SK-N-SH treated with all-trans-retinoic acid at 6 μM for 48 hours (cell line): ENCODE data around the gene FAAP100.
A peak's percentile ranks its signal among the peaks of the same experiment; 100 is the strongest.

Experiments
- ATAC-seq: fragments of 200-7000 bp; cut with Tn5 transposase; 3 replicates; pipeline ENCODE4 v1.9.1; 2020; ENCODE audit warnings: mild to moderate bottlenecking, moderate library complexity
- ARNTL ChIP-seq: fragments of 450-650 bp; formaldehyde crosslinking; IDR thresholded peaks from 2 replicates; pipeline ENCODE4 v1.5.0; 2020; ENCODE audit warnings: low read depth, mild to moderate bottlenecking, moderate library complexity, borderline replicate concordance
- CSDC2 ChIP-seq: fragments of 250-450 bp; sonication (Bioruptor Pico); IDR thresholded peaks from 2 replicates; pipeline ENCODE4 v1.5.0; 2020; ENCODE audit warnings: mild to moderate bottlenecking, moderate library complexity
- ESRRG ChIP-seq: fragments of 250-450 bp; sonication (Bioruptor Pico); IDR thresholded peaks from 2 replicates; pipeline ENCODE4 v1.6.1; 2021; ENCODE audit warnings: mild to moderate bottlenecking
- GLIS3 ChIP-seq: fragments of 250-450 bp; sonication (Bioruptor Pico); IDR thresholded peaks from 2 replicates; pipeline ENCODE4 v1.5.0; 2020; ENCODE audit warnings: mild to moderate bottlenecking, moderate library complexity
- ISL1 ChIP-seq: fragments of 250-450 bp; sonication (Bioruptor Pico); IDR thresholded peaks from 2 replicates; pipeline ENCODE4 v2.1.2; 2022; ENCODE audit warnings: mild to moderate bottlenecking, moderate library complexity
- OSR1 ChIP-seq: fragments of 250-450 bp; sonication (Bioruptor Pico); IDR thresholded peaks from 2 replicates; pipeline ENCODE4 v1.8.0; 2022; ENCODE audit warnings: moderate library complexity, mild to moderate bottlenecking, inconsistent platforms
- PPARA ChIP-seq: fragments of 250-450 bp; sonication (Bioruptor Pico); IDR thresholded peaks from 2 replicates; pipeline ENCODE4 v1.5.0; 2020; ENCODE audit warnings: mild to moderate bottlenecking, borderline replicate concordance
- RARB ChIP-seq: fragments of 250-450 bp; sonication (Bioruptor Pico); IDR thresholded peaks from 2 replicates; pipeline ENCODE4 v1.8.0; 2021; ENCODE audit warnings: mild to moderate bottlenecking, moderate library complexity
- TCF4 ChIP-seq: fragments of 250-450 bp; sonication (Bioruptor Pico); IDR thresholded peaks from 2 replicates; pipeline ENCODE4 v1.8.0; 2021; ENCODE audit warnings: mild to moderate bottlenecking, moderate library complexity, borderline replicate concordance
- TOX ChIP-seq: fragments of 250-450 bp; sonication (Bioruptor Pico); IDR thresholded peaks from 2 replicates; pipeline ENCODE4 v1.8.0; 2021; ENCODE audit warnings: mild to moderate bottlenecking, moderate library complexity, borderline replicate concordance
- ZC3H10 ChIP-seq: fragments of 250-450 bp; sonication (Bioruptor Pico); IDR thresholded peaks from 2 replicates; pipeline ENCODE4 v1.5.1; 2021; ENCODE audit warnings: mild to moderate bottlenecking, moderate library complexity
- ZFP3 ChIP-seq: fragments of 250-450 bp; sonication (Bioruptor Pico); IDR thresholded peaks from 2 replicates; pipeline ENCODE4 v1.5.0; 2020; ENCODE audit warnings: mild to moderate bottlenecking, moderate library complexity
- ZFP30 ChIP-seq: fragments of 450-650 bp; formaldehyde crosslinking; IDR thresholded peaks from 2 replicates; pipeline ENCODE4 v1.5.0; 2022; ENCODE audit warnings: mild to moderate bottlenecking, moderate library complexity
- ZNF565 ChIP-seq: fragments of 450-650 bp; formaldehyde crosslinking; conservative IDR thresholded peaks from 2 replicates; pipeline ENCODE4 v1.5.0; 2020; ENCODE audit warnings: low read depth, mild to moderate bottlenecking, moderate library complexity
- ZNF70 ChIP-seq: fragments of 450-650 bp; formaldehyde crosslinking; IDR thresholded peaks from 2 replicates; pipeline ENCODE4 v1.5.0; 2020; ENCODE audit warnings: mild to moderate bottlenecking, moderate library complexity
- ZNF8 ChIP-seq: fragments of 450-650 bp; formaldehyde crosslinking; IDR thresholded peaks from 2 replicates; pipeline ENCODE4 v1.5.0; 2020; ENCODE audit warnings: mild to moderate bottlenecking, moderate library complexity
- TF ChIP-seq, protein P1 (sequence below): fragments of 250-450 bp; sonication (Bioruptor Pico); IDR thresholded peaks from 2 replicates; pipeline ENCODE4 v1.8.0; 2021; ENCODE audit warnings: low read depth, mild to moderate bottlenecking, moderate library complexity, borderline replicate concordance
- TF ChIP-seq, protein P2 (sequence below): fragments of 250-450 bp; sonication (Bioruptor Pico); IDR thresholded peaks from 2 replicates; pipeline ENCODE4 v1.5.1; 2021; ENCODE audit warnings: mild to moderate bottlenecking, moderate library complexity
- TF ChIP-seq, protein P3 (sequence below): fragments of 250-450 bp; sonication (Bioruptor Pico); IDR thresholded peaks from 2 replicates; pipeline ENCODE4 v1.5.0; 2020; ENCODE audit warnings: mild to moderate bottlenecking, moderate library complexity
- TF ChIP-seq, protein P4 (sequence below): fragments of 250-450 bp; sonication (Bioruptor Pico); IDR thresholded peaks from 2 replicates; pipeline ENCODE4 v1.5.1; 2020; ENCODE audit warnings: low read depth, mild to moderate bottlenecking, moderate library complexity

Gene FAAP100

DNA sequence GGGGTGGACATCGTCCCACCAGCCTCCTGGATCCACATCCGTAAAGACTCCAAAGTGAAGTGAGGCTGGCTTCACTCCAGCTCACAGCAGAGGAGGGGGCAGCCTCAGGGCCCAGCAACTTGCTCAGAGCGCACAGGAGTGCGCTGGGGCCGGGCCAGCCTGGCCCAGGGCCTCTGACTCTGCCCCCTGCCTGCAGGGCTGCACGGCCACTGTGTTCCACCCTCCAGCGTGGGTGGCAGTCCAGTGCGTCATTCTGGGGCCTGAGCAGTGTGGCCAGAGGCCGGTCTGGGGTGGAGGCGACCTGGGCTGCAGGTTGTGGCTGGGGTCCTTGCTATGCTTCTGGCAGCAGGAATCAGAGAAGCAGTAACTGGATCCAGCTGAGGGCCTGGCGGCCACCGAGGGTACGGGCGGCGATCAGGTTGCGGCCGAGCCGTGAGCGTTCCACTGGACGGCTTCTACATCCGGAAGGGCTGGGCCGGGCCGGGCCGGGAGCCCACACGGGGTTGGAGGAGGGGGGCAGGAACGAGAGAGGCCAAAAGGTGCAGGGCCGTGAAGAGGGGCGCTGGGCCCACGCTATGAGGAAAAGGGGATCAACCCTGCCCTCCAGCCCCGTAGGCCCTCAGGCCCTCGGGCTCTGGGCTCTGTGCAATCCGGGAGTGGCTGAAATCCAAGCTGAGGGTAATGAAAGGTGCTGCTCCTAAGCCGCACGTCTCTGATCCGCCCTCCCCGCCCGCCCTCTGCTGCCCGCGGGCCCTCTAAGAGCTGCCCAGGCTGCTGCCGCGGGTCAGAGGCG, 24.4 kb downstream of the FAAP100 start, which contains the start of gene FSCN2:
Gene FSCN2 (plus strand): TSS at position 787 of the 793 bp plus-strand sequence. CDS start 155 bp downstream, outside the sequence.
- peak; percentile 14 for ATAC-seq
- TF ChIP-seq ZNF565 (CRISPR knock-in tag) = no peak
- no peak for TF ChIP-seq TOX (CRISPR knock-in tag)
- TF ChIP-seq RARB = no peak
- no peak for TF ChIP-seq TCF4 (CRISPR knock-in tag)
- TF ChIP-seq ZC3H10 (CRISPR knock-in tag) = no peak
- no peak for TF ChIP-seq ESRRG (CRISPR knock-in tag)
- TF ChIP-seq PPARA (CRISPR knock-in tag) = no peak

DNA sequence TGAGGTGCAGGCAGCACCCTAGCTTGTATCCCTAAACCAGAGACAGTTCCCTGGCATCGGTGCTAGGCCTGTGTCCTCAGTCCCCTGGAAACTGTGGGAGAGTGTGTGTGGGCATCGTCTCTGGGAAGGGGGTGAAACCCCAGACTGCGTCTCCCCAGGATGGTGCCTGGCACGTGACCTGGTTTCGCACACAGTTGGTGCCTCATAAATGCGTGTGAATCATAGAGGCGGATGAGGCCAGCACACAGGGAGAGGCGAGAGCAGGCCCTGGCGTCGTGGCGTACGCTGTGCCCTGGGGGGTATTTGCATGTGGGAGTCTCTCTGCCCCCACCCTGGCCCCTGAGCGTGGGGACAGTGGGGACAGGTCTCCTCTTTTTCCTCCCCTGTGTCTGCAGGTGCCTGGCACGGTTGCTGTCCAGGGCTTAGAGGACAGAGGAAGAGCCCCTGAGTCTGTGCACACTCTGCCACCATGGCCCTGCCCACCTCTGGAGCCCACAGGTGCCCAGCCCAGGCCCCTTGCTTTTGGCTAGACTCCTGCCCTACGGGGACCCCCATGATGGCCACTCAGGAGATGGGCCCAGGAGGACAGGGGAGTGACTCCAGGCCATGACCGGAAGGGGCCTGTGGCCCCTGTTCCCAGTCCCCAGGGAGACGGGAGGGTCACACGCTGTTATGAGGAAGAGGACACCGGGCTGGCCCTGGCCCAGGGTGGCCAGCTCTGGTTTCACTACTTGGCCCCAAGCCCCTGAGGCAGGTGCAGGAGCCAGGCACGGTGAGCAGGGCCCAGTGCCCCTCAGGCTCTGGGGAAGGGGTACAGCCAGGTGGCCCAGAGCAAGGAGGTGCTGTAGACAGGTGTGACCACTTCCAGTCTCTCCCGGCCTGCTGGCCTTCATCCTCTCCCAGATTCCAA, 25.2 kb downstream of the FAAP100 start:
- no peak; the same call in 1 of the 3 replicates for ATAC-seq
- TF ChIP-seq PPARA (CRISPR knock-in tag) (no peak), RARB (no peak), TCF4 (CRISPR knock-in tag) (no peak)
- TF ChIP-seq, protein P1, sequence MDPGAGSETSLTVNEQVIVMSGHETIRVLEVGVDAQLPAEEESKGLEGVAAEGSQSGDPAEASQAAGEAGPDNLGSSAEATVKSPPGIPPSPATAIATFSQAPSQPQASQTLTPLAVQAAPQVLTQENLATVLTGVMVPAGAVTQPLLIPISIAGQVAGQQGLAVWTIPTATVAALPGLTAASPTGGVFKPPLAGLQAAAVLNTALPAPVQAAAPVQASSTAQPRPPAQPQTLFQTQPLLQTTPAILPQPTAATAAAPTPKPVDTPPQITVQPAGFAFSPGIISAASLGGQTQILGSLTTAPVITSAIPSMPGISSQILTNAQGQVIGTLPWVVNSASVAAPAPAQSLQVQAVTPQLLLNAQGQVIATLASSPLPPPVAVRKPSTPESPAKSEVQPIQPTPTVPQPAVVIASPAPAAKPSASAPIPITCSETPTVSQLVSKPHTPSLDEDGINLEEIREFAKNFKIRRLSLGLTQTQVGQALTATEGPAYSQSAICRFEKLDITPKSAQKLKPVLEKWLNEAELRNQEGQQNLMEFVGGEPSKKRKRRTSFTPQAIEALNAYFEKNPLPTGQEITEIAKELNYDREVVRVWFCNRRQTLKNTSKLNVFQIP (CRISPR knock-in tag) = no peak

DNA sequence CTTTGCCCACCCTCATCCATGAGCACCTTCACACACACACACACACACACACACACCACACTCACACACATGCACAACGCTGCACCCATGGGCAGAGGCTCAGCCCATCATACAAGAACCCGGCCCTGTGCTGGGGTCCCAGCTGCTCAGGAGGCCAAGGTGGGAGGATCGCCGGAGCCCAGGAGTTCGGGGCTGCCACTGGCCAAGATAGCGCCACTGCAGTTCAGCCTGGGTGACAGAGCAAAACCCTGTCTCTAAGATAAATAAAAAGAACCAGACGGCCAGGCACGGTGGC, 27.3 kb downstream of the FAAP100 start:
- ATAC-seq = no peak
- TF ChIP-seq, protein P2, sequence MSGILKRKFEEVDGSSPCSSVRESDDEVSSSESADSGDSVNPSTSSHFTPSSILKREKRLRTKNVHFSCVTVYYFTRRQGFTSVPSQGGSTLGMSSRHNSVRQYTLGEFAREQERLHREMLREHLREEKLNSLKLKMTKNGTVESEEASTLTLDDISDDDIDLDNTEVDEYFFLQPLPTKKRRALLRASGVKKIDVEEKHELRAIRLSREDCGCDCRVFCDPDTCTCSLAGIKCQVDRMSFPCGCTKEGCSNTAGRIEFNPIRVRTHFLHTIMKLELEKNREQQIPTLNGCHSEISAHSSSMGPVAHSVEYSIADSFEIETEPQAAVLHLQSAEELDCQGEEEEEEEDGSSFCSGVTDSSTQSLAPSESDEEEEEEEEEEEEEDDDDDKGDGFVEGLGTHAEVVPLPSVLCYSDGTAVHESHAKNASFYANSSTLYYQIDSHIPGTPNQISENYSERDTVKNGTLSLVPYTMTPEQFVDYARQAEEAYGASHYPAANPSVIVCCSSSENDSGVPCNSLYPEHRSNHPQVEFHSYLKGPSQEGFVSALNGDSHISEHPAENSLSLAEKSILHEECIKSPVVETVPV (CRISPR knock-in tag) = no peak
- TF ChIP-seq OSR1 (CRISPR knock-in tag) = no peak
- no peak for TF ChIP-seq GLIS3 (CRISPR knock-in tag)
- TF ChIP-seq RARB = no peak
- no peak for TF ChIP-seq ARNTL
- TF ChIP-seq, protein P3, sequence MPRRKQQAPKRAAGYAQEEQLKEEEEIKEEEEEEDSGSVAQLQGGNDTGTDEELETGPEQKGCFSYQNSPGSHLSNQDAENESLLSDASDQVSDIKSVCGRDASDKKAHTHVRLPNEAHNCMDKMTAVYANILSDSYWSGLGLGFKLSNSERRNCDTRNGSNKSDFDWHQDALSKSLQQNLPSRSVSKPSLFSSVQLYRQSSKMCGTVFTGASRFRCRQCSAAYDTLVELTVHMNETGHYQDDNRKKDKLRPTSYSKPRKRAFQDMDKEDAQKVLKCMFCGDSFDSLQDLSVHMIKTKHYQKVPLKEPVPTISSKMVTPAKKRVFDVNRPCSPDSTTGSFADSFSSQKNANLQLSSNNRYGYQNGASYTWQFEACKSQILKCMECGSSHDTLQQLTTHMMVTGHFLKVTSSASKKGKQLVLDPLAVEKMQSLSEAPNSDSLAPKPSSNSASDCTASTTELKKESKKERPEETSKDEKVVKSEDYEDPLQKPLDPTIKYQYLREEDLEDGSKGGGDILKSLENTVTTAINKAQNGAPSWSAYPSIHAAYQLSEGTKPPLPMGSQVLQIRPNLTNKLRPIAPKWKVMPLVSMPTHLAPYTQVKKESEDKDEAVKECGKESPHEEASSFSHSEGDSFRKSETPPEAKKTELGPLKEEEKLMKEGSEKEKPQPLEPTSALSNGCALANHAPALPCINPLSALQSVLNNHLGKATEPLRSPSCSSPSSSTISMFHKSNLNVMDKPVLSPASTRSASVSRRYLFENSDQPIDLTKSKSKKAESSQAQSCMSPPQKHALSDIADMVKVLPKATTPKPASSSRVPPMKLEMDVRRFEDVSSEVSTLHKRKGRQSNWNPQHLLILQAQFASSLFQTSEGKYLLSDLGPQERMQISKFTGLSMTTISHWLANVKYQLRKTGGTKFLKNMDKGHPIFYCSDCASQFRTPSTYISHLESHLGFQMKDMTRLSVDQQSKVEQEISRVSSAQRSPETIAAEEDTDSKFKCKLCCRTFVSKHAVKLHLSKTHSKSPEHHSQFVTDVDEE (CRISPR knock-in tag) = no peak
- no peak for TF ChIP-seq ESRRG (CRISPR knock-in tag)
- TF ChIP-seq ZFP30 (CRISPR knock-in tag) = no peak
- no peak for TF ChIP-seq ZNF70
- TF ChIP-seq TCF4 (CRISPR knock-in tag) = no peak
- no peak for TF ChIP-seq ZNF565 (CRISPR knock-in tag)
- no peak for TF ChIP-seq ZFP3 (CRISPR knock-in tag)
- TF ChIP-seq, protein P4, sequence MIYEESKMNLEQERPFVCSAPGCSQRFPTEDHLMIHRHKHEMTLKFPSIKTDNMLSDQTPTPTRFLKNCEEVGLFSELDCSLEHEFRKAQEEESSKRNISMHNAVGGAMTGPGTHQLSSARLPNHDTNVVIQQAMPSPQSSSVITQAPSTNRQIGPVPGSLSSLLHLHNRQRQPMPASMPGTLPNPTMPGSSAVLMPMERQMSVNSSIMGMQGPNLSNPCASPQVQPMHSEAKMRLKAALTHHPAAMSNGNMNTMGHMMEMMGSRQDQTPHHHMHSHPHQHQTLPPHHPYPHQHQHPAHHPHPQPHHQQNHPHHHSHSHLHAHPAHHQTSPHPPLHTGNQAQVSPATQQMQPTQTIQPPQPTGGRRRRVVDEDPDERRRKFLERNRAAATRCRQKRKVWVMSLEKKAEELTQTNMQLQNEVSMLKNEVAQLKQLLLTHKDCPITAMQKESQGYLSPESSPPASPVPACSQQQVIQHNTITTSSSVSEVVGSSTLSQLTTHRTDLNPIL = no peak
- TF ChIP-seq ZC3H10 (CRISPR knock-in tag) = no peak
- TF ChIP-seq ISL1 (CRISPR knock-in tag) = no peak
- TF ChIP-seq ZNF8 = no peak
- TF ChIP-seq CSDC2 = no peak
